ENCODE measurements around the gene C14orf119. TPM values are rescaled to one million over a fixed set of nuclear protein-coding genes. Genes with fewer than 3 reads are reported as not detected.

Gene C14orf119
- total RNA-seq, 4 donors from 2014 or later: 21.3 to 37.1 (median 28.9) TPM

DNA sequence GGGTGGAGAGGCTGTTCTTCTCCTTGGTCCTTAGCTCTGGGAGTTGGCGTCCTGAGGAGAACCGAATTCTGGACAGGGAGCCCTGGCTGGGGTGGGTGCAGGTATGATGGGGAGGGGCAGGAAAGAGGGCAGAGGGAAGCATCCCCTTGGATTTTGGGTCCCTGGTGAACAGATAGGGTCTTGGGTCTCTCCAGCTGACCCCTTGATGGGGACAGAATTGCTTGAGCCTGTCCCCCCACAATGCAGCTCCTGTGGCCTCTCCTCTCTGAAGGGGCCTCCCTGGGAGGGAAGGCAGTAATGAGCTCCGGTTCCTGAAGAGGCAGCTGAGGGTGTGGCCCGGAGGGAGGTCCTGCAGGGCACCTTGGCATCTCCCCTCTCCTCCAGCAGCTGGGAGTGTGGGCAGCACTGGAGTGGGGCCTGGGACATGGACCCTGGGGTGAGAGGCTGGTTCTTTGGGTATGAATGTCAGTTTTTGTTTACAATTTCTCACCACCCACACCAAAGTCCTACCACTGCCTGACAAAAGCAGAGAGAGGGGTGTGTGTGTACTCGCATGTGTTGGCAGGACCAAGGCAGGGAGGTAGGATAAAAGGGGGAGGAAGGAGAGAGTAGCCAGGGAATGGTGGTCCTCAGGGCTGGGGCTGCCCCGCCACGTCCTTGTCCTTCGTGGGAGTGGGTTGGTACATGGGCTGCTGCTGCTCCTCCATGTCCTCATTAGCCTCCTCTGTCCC, 31.4 kb downstream of the C14orf119 start:
- H3K4me3 ChIP-seq (replicated peaks in 1 of 3): no peak overlapping the region
- no peaks in the 10 kb centered on the region for H3K9me3 ChIP-seq
- H3K4me1 ChIP-seq: peaks cover 0 to 8% of the 10 kb centered on the region in 2 donors
- WGBS, 2 donors: 84 to 87% methylated on average over 7 to 8 of the region's 8 CpGs
- no peak for DNase-seq
- intact Hi-C loops (cut with DNase I): loop anchor here (10.0 kb wide), 1 partner anchor 168 kb away; no protein-coding TSS in a partner anchor
- no peak for TF ChIP-seq POLR2A (IDR thresholded peaks at IDR 0.05)
- TF ChIP-seq, protein P1, sequence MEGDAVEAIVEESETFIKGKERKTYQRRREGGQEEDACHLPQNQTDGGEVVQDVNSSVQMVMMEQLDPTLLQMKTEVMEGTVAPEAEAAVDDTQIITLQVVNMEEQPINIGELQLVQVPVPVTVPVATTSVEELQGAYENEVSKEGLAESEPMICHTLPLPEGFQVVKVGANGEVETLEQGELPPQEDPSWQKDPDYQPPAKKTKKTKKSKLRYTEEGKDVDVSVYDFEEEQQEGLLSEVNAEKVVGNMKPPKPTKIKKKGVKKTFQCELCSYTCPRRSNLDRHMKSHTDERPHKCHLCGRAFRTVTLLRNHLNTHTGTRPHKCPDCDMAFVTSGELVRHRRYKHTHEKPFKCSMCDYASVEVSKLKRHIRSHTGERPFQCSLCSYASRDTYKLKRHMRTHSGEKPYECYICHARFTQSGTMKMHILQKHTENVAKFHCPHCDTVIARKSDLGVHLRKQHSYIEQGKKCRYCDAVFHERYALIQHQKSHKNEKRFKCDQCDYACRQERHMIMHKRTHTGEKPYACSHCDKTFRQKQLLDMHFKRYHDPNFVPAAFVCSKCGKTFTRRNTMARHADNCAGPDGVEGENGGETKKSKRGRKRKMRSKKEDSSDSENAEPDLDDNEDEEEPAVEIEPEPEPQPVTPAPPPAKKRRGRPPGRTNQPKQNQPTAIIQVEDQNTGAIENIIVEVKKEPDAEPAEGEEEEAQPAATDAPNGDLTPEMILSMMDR (IDR thresholded peaks at IDR 0.05): no peak
- H3K27me3 ChIP-seq: no peaks in the 10 kb centered on the region
- H3K27ac ChIP-seq: no peak overlapping the region
- H3K36me3 ChIP-seq: peaks cover 0 to 16% of the 10 kb centered on the region in 2 donors

DNA sequence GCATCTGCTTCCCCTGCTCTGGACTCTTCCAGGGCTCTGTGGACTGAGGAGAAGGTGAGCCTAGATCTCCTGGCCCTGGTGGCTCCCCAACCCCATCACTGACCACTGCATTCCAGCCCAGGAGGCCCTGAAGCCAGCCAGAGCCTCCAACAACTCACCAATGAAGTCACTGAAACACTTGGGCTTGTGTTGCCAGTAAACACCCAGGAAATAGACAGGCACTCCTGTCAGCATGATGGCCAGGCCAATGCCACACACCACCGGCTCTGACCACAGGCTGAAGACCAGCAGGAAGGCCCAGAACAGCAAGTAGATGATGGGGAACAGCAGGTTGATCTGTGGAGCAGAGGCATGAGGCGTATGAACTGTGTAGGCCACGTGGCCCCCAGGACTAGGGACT, 32.6 kb downstream of the C14orf119 start:
- 90 to 91% methylated on average over 3 of the region's 3 CpGs for WGBS, 2 donors
- peaks cover 0 to 8% of the 10 kb centered on the region in 2 donors for H3K4me1 ChIP-seq
- H3K4me3 ChIP-seq (replicated peaks in 1 of 3): no peak overlapping the region
- peaks cover 0 to 16% of the 10 kb centered on the region in 2 donors for H3K36me3 ChIP-seq
- H3K27ac ChIP-seq: no peak overlapping the region
- DNase-seq: no peak
- intact Hi-C loops (cut with DNase I): loop anchor here (10.0 kb wide), 1 partner anchor 167 kb away; no protein-coding TSS in a partner anchor
- no peaks in the 10 kb centered on the region for H3K9me3 ChIP-seq
- no peak for TF ChIP-seq POLR2A (IDR thresholded peaks at IDR 0.05)
- TF ChIP-seq, protein P1 (IDR thresholded peaks at IDR 0.05): no peak
- no peaks in the 10 kb centered on the region for H3K27me3 ChIP-seq

DNA sequence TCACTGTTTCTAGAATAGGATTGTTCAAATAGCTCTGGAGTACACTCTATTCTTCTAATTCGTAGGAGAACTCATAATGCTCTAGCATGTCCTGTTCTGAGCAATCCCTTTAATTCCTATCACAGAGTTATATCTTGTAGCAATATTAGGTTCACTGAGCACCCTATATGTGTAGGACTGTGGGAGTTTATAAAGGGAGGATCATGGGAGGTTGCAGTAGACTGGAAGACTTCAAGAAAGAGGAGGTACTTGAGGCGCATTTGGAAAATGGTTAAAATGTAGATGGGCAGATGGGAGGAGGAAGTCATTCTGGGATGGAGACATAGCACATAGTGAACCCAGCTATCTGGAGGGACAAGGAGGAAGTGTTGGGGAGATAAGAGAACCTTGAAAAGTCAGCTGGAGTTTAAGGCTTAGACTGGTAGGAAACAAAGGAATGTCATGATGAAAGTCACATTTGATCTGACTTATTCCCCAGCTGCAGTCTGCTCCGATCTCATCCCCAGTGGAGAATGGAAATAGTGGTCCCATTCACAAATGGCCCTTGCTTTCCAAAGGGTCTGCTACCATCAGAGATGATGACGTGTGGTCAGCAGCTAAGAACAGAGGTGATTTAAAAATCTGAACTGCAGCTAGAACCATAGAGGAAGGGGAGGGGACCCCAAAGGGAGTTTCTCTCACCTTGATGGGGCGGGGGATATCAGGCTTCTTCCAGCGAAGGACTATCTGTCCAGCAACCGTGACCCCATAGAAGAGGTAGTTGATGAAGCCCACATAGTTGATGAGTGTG, 33.9 kb downstream of the C14orf119 start:
- intact Hi-C loops (cut with DNase I): loop anchor here (10.0 kb wide), 1 partner anchor 166 kb away; no protein-coding TSS in a partner anchor
- Histone ChIP-seq H3K4me3 (replicated peaks in 1 of 3) (no peak overlapping the region), H3K4me1 (no peaks in the 10 kb centered on the region), H3K27ac (no peak overlapping the region), H3K9me3 (no peaks in the 10 kb centered on the region), H3K27me3 (no peaks in the 10 kb centered on the region), H3K36me3 (peaks cover 0 to 16% of the 10 kb centered on the region in 2 donors)
- DNase-seq: no peak
- no peak for TF ChIP-seq POLR2A (IDR thresholded peaks at IDR 0.05)
- TF ChIP-seq, protein P1 (IDR thresholded peaks at IDR 0.05): no peak
- WGBS, 2 donors: 90 to 97% methylated on average over 7 of the region's 7 CpGs

DNA sequence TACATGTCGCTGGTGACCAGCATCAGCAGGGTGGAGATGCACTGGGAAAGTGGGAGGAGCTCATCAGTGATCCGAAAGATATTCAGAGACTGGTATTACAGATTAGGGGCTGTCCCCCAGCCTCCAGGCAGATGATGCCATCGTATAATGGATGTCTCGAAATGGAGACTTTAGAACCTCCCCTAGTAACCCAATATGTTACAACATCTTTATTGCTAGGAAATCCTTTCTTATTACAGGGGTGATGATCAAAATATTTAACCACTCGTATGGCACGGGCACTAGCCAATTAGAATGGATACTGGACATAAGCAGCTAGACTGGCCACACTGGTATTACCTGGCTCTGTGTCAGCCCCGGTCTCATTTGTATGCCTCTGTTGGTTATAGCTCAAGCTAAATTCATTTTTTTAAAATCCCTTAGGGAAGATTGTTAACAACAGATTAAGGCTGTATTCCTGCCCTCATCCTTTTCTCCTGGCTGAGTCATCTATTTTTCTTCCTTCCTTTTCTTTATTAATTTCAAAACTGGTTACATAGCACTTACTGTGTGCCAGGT, 34.5 kb downstream of the C14orf119 start:
- WGBS, 2 donors: 86 to 97% methylated on average over 7 of the region's 7 CpGs
- no peak for DNase-seq
- H3K27ac ChIP-seq: no peak overlapping the region
- intact Hi-C loops (cut with DNase I): loop anchor here (10.0 kb wide), 1 partner anchor 165 kb away; no protein-coding TSS in a partner anchor
- no peaks in the 10 kb centered on the region for H3K9me3 ChIP-seq
- H3K4me3 ChIP-seq (replicated peaks in 1 of 3): no peak overlapping the region
- TF ChIP-seq POLR2A (IDR thresholded peaks at IDR 0.05): no peak
- TF ChIP-seq, protein P1 (IDR thresholded peaks at IDR 0.05): no peak
- peaks cover 0 to 16% of the 10 kb centered on the region in 2 donors for H3K36me3 ChIP-seq
- H3K4me1 ChIP-seq: no peaks in the 10 kb centered on the region
- no peaks in the 10 kb centered on the region for H3K27me3 ChIP-seq

All from thyroid gland (tissue), 4 donors.